ENCODE measurements around the gene ATP1B3.

DNA sequence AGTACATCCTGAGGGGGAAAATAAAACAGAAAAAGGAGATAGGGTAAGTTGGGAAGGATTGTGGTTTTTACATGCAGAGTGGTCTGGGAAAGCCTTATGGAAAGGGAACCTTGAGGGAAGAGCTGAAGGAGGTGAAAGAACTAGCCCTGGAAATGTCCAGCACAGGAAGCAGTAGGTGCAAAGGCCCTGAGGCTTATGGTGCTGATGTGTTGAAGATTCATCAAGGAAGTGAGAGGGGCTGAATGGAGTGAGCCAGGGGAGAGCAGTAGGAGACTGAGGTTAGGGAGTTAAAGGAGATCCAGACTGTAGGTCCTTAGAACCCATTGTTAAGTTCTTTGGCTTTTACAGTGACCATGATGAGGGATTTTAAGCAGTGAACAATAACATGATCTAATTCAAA, 33.0 kb downstream of the ATP1B3 start:
- TF ChIP-seq, protein P1, sequence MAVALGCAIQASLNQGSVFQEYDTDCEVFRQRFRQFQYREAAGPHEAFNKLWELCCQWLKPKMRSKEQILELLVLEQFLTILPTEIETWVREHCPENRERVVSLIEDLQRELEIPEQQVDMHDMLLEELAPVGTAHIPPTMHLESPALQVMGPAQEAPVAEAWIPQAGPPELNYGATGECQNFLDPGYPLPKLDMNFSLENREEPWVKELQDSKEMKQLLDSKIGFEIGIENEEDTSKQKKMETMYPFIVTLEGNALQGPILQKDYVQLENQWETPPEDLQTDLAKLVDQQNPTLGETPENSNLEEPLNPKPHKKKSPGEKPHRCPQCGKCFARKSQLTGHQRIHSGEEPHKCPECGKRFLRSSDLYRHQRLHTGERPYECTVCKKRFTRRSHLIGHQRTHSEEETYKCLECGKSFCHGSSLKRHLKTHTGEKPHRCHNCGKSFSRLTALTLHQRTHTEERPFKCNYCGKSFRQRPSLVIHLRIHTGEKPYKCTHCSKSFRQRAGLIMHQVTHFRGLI (tag by site-specific recombination; IDR thresholded peaks at IDR 0.05), result no peak
- TF ChIP-seq, protein P2, sequence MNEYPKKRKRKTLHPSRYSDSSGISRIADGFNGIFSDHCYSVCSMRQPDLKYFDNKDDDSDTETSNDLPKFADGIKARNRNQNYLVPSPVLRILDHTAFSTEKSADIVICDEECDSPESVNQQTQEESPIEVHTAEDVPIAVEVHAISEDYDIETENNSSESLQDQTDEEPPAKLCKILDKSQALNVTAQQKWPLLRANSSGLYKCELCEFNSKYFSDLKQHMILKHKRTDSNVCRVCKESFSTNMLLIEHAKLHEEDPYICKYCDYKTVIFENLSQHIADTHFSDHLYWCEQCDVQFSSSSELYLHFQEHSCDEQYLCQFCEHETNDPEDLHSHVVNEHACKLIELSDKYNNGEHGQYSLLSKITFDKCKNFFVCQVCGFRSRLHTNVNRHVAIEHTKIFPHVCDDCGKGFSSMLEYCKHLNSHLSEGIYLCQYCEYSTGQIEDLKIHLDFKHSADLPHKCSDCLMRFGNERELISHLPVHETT (tag by site-specific recombination; IDR thresholded peaks at IDR 0.05), result no peak
- TF ChIP-seq SP3 (tag by site-specific recombination; IDR thresholded peaks at IDR 0.05) (no peak), KLF16 (tag by site-specific recombination; IDR thresholded peaks at IDR 0.05) (no peak), ZNF610 (tag by site-specific recombination; IDR thresholded peaks at IDR 0.05; ENCODE audit: borderline replicate concordance) (no peak), ZNF600 (tag by site-specific recombination; IDR thresholded peaks at IDR 0.05) (no peak), ZNF114 (tag by site-specific recombination; IDR thresholded peaks at IDR 0.05) (no peak), ZNF747 (tag by site-specific recombination; IDR thresholded peaks at IDR 0.05) (no peak), SETDB1 (IDR thresholded peaks at IDR 0.05; ENCODE audit: insufficient read length, low read length) (no peak), ZBTB8A (tag by site-specific recombination; IDR thresholded peaks at IDR 0.05) (no peak)
- TF ChIP-seq, protein P3, sequence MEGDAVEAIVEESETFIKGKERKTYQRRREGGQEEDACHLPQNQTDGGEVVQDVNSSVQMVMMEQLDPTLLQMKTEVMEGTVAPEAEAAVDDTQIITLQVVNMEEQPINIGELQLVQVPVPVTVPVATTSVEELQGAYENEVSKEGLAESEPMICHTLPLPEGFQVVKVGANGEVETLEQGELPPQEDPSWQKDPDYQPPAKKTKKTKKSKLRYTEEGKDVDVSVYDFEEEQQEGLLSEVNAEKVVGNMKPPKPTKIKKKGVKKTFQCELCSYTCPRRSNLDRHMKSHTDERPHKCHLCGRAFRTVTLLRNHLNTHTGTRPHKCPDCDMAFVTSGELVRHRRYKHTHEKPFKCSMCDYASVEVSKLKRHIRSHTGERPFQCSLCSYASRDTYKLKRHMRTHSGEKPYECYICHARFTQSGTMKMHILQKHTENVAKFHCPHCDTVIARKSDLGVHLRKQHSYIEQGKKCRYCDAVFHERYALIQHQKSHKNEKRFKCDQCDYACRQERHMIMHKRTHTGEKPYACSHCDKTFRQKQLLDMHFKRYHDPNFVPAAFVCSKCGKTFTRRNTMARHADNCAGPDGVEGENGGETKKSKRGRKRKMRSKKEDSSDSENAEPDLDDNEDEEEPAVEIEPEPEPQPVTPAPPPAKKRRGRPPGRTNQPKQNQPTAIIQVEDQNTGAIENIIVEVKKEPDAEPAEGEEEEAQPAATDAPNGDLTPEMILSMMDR (tag by site-specific recombination; IDR thresholded peaks at IDR 0.05), result no peak
- TF ChIP-seq, protein P4, sequence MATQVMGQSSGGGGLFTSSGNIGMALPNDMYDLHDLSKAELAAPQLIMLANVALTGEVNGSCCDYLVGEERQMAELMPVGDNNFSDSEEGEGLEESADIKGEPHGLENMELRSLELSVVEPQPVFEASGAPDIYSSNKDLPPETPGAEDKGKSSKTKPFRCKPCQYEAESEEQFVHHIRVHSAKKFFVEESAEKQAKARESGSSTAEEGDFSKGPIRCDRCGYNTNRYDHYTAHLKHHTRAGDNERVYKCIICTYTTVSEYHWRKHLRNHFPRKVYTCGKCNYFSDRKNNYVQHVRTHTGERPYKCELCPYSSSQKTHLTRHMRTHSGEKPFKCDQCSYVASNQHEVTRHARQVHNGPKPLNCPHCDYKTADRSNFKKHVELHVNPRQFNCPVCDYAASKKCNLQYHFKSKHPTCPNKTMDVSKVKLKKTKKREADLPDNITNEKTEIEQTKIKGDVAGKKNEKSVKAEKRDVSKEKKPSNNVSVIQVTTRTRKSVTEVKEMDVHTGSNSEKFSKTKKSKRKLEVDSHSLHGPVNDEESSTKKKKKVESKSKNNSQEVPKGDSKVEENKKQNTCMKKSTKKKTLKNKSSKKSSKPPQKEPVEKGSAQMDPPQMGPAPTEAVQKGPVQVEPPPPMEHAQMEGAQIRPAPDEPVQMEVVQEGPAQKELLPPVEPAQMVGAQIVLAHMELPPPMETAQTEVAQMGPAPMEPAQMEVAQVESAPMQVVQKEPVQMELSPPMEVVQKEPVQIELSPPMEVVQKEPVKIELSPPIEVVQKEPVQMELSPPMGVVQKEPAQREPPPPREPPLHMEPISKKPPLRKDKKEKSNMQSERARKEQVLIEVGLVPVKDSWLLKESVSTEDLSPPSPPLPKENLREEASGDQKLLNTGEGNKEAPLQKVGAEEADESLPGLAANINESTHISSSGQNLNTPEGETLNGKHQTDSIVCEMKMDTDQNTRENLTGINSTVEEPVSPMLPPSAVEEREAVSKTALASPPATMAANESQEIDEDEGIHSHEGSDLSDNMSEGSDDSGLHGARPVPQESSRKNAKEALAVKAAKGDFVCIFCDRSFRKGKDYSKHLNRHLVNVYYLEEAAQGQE (tag by site-specific recombination; IDR thresholded peaks at IDR 0.05), result no peak
- TF ChIP-seq, protein P5, sequence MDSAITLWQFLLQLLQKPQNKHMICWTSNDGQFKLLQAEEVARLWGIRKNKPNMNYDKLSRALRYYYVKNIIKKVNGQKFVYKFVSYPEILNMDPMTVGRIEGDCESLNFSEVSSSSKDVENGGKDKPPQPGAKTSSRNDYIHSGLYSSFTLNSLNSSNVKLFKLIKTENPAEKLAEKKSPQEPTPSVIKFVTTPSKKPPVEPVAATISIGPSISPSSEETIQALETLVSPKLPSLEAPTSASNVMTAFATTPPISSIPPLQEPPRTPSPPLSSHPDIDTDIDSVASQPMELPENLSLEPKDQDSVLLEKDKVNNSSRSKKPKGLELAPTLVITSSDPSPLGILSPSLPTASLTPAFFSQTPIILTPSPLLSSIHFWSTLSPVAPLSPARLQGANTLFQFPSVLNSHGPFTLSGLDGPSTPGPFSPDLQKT (IDR thresholded peaks at IDR 0.05; ENCODE audit: borderline replicate concordance, low read depth, low read length), result no peak
- TF ChIP-seq, protein P6, sequence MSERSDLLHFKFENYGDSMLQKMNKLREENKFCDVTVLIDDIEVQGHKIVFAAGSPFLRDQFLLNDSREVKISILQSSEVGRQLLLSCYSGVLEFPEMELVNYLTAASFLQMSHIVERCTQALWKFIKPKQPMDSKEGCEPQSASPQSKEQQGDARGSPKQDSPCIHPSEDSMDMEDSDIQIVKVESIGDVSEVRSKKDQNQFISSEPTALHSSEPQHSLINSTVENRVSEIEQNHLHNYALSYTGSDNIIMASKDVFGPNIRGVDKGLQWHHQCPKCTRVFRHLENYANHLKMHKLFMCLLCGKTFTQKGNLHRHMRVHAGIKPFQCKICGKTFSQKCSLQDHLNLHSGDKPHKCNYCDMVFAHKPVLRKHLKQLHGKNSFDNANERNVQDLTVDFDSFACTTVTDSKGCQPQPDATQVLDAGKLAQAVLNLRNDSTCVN (tag by site-specific recombination; optimal IDR thresholded peaks at IDR 0.05), result no peak
